Measurements from ENCODE around the gene HBM.

- no peak for TF ChIP-seq CTCF (IDR thresholded peaks at IDR 0.05)
- TF ChIP-seq MAFK (IDR thresholded peaks at IDR 0.05; ENCODE audit: partially characterized antibody) = no peak
- TF ChIP-seq MAX (IDR thresholded peaks at IDR 0.05) = no peak
- no peak for TF ChIP-seq BHLHE40 (IDR thresholded peaks at IDR 0.05; ENCODE audit: low read depth, low read length)
- TF ChIP-seq RAD21 (conservative IDR thresholded peaks at IDR 0.05 in 1 of 2, IDR thresholded peaks at IDR 0.05 in 1 of 2) = no peak
- no peak for TF ChIP-seq HDAC2 (IDR thresholded peaks at IDR 0.05)
- TF ChIP-seq CEBPB (IDR thresholded peaks at IDR 0.05) = no peak
- TF ChIP-seq ZFP36 (IDR thresholded peaks at IDR 0.05; ENCODE audit: borderline replicate concordance, partially characterized antibody) = no peak
- TF ChIP-seq SMC3 (IDR thresholded peaks at IDR 0.05) = no peak
Measured at GRCh38 chr16:140175-140857, 25.5 kb upstream of the HBM start.

Measured in A549 (cell line).